Measurements from ENCODE around the gene RTN4RL2.

- TF ChIP-seq POLR2A (IDR thresholded peaks at IDR 0.05; ENCODE audit: low read depth, low read length) (no peak), POLR2AphosphoS5 (IDR thresholded peaks at IDR 0.05; ENCODE audit: low read depth, low read length) (no peak), TAF1 (IDR thresholded peaks at IDR 0.05; ENCODE audit: low read depth, low read length) (no peak)
These were observed 13.9 kb downstream of the RTN4RL2 start for GRCh38 chr11:57474017-57474802.
